ENCODE results near the gene PLEKHJ1.
"Not testable (repeated sequence)": the region's sequence is repeated elsewhere in the genome, so short reads cannot be mapped to it uniquely, and the experiment has no call there.

PLEKHJ1 gene

DNA sequence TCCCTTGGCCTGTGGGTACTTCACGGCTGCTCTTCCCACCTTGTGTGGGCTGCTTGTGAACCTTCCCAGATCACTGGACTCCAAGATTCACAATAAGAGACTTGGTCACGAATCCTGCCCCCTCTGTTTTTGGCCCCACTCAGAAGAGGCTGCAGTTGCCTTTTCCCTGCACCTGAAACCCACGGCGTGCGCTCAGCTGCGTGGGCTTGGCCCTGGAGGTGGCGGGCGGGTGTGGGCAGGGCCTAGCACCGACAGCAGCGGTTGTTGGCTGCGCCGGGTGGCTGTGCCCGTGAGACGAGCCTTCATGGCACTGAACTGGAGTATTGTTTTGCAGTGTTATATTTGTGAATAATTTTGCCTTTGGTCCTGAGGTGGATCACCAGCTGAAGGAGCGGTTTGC is 33.8 kb downstream of the PLEKHJ1 start:
- DNase-seq (ENCODE audit: extremely low spot score): no peak
- TF ChIP-seq SP1 (IDR thresholded peaks at IDR 0.05) (no peak), L3MBTL2 (conservative IDR thresholded peaks at IDR 0.05) (no peak), CTBP1 (IDR thresholded peaks at IDR 0.05; ENCODE audit: borderline replicate concordance) (no peak), FOXA1 (IDR thresholded peaks at IDR 0.05) (no peak), ZNF384 (IDR thresholded peaks at IDR 0.05) (no peak), LEF1 (IDR thresholded peaks at IDR 0.05; ENCODE audit: borderline replicate concordance) (no peak), ARNT (IDR thresholded peaks at IDR 0.05) (no peak), NFRKB (IDR thresholded peaks at IDR 0.05) (no peak), TARDBP (IDR thresholded peaks at IDR 0.05) (no peak), FOXK2 (IDR thresholded peaks at IDR 0.05) (no peak), SUZ12 (IDR thresholded peaks at IDR 0.05) (no peak), BHLHE40 (IDR thresholded peaks at IDR 0.05; ENCODE audit: borderline replicate concordance) (no peak), HDGF (IDR thresholded peaks at IDR 0.05; ENCODE audit: borderline replicate concordance) (no peak), ELF4 (IDR thresholded peaks at IDR 0.05) (no peak), FOXM1 (IDR thresholded peaks at IDR 0.05; ENCODE audit: borderline replicate concordance) (no peak)
- TF ChIP-seq, protein P1, sequence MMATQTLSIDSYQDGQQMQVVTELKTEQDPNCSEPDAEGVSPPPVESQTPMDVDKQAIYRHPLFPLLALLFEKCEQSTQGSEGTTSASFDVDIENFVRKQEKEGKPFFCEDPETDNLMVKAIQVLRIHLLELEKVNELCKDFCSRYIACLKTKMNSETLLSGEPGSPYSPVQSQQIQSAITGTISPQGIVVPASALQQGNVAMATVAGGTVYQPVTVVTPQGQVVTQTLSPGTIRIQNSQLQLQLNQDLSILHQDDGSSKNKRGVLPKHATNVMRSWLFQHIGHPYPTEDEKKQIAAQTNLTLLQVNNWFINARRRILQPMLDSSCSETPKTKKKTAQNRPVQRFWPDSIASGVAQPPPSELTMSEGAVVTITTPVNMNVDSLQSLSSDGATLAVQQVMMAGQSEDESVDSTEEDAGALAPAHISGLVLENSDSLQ (IDR thresholded peaks at IDR 0.05): no peak
- ChIA-PET CTCF (no interaction called here), POLR2A (no interaction called here)

DNA sequence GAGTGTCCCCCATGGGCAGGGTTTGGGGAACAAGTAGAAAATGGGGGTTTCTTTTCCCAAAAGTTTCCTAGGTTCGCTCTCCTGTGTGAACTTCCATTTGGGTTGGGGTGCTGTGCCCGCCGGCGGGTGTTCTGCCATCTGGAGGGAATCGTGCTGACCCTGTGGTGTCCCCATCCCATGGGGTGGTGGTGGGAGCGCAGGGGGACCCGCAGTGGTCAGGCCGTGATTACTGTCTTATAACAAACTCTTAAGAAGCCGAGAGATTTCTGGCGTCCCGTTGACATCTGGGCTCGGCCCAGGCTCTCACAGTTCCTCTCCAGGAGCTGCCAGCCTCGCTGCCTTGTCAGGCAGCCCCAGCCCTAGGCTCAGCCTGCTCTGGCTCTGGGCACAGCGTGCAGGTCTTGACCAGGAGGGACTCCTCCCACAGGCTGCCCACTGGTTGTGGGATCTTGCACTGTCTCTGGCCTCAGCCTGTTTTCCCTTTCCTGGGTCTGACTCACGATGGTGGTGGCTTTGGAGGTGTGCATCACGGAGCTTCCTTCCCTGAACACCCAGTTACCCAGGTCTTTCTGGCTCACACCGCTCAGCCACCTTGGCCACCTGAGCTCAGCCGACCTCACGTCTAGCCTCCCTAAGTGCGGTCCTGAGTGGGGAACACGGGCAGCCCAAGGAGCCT is 34.5 kb downstream of the PLEKHJ1 start:
- no peak for DNase-seq (ENCODE audit: extremely low spot score)
- TF ChIP-seq CTBP1 (IDR thresholded peaks at IDR 0.05; ENCODE audit: borderline replicate concordance): no peak
- TF ChIP-seq FOXA1 (IDR thresholded peaks at IDR 0.05): no peak
- no peak for TF ChIP-seq FOXK2 (IDR thresholded peaks at IDR 0.05)
- no peak for TF ChIP-seq HDGF (IDR thresholded peaks at IDR 0.05; ENCODE audit: borderline replicate concordance)
- no peak for TF ChIP-seq LEF1 (IDR thresholded peaks at IDR 0.05; ENCODE audit: borderline replicate concordance)
- TF ChIP-seq, protein P1 (IDR thresholded peaks at IDR 0.05): no peak
- TF ChIP-seq NFRKB (IDR thresholded peaks at IDR 0.05): no peak
- no peak for TF ChIP-seq ARNT (IDR thresholded peaks at IDR 0.05)
- TF ChIP-seq ZNF384 (IDR thresholded peaks at IDR 0.05): no peak
- no peak for TF ChIP-seq L3MBTL2 (conservative IDR thresholded peaks at IDR 0.05)
- no peak for TF ChIP-seq TARDBP (IDR thresholded peaks at IDR 0.05)
- no peak for TF ChIP-seq ELF4 (IDR thresholded peaks at IDR 0.05)
- no peak for TF ChIP-seq SUZ12 (IDR thresholded peaks at IDR 0.05)
- TF ChIP-seq BHLHE40 (IDR thresholded peaks at IDR 0.05; ENCODE audit: borderline replicate concordance): no peak
- no peak for TF ChIP-seq SP1 (IDR thresholded peaks at IDR 0.05)
- TF ChIP-seq FOXM1 (IDR thresholded peaks at IDR 0.05; ENCODE audit: borderline replicate concordance): no peak
- ChIA-PET POLR2A (no interaction called here), CTCF (no interaction called here)

DNA sequence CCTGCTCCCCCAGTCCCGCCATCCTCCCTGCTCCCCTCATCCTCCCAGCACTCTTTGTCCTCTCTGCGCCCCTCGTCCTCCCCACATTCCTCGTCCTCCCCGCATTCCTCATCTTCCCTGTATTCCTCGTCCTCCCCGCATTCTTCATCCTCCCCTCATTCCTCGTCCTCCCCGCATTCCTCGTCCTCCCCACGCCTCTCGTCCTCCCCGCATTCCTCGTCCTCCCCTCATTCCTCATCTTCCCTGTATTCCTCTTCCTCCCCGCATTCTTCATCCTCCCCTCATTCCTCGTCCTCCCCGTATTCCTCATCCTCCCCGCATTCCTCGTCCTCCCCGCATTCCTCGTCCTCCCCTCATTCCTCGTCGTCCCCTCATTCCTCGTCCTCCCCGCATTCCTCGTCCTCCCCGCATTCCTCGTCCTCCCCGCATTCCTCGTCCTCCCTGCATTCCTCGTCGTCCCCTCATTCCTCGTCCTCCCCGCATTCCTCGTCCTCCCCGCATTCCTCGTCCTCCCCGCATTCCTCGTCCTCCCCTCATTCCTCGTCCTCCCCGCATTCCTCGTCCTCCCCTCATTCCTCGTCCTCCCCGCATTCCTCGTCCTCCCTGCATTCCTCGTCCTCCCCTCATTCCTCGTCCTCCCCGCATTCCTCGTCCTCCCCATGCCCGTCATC is 35.4 kb downstream of the PLEKHJ1 start:
- CTCF ChIA-PET; POLR2A ChIA-PET; DNase-seq (ENCODE audit: extremely low spot score): not testable (repeated sequence)

DNA sequence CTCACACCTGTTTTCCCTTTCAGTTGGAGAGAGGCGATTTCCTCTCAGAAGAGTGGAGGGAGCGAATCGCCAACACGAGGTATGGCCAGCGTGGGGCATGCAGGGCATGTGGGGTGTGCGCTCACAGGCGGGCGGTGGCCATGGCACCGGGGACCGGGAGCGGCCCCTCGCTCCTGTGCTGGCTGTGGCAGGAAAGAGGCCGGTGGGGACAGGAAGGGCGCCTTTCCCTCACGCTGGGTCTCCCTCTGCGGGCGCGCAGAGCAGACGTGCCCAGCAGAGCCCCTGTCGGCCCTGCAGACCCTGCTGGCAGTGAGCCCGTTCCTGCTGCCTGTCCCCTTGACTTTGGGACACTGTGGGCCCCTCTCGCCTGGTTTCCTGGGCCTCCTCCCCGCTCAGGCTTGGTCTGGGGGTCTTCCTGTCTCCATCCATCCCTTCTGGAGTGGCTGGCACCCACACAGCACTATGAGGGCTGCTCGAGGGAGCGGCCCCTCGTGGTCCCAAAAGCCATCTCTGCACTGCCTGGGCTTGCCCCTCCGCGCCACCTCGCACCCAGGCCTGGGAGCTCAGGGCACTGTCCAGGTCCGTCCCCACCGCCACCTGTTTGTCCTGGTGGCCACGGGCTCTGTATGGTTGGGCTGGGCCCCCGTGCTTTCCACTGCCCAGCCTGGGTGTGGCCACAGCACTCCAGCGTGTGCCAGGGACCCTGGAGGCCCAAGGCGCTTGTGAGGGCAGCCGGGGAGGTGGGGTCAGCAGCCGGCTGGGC is 36.1 kb downstream of the PLEKHJ1 start:
- TF ChIP-seq FOXK2 (IDR thresholded peaks at IDR 0.05): no peak
- TF ChIP-seq FOXA1 (IDR thresholded peaks at IDR 0.05): no peak
- TF ChIP-seq SP1 (IDR thresholded peaks at IDR 0.05): no peak
- TF ChIP-seq SUZ12 (IDR thresholded peaks at IDR 0.05): no peak
- TF ChIP-seq LEF1 (IDR thresholded peaks at IDR 0.05; ENCODE audit: borderline replicate concordance): no peak
- CTCF ChIA-PET: interaction anchor here (0.6 to 1.3 kb wide), 4 partner anchors 13 to 44 kb away, joined by 3 to 5 read pairs (median 4); no protein-coding TSS in a partner anchor
- POLR2A ChIA-PET: no interaction called here
- no peak for DNase-seq (ENCODE audit: extremely low spot score)

DNA sequence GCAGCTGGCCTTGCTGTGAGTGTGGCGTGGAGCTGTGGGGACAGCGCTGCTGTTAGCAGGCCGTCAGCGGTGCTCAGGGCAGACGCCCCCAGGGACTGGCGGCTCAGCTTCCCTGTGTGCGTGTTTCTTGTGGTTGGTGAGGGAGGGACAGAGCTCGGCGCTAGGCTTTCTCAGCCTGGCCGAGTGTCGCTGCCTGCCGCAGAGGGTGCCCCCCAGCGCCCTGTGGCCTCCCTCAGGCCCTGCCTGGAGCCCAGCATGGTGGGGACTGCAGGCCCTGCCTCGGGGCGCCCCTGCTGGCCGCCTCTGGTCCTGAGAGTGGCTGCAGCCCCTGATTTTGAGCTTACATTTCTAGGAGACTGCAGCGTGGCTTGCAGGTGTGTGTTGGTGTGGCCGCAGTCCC is 36.9 kb downstream of the PLEKHJ1 start:
- TF ChIP-seq FOXA1 (IDR thresholded peaks at IDR 0.05) (no peak), CTBP1 (IDR thresholded peaks at IDR 0.05; ENCODE audit: borderline replicate concordance) (no peak), ZNF384 (IDR thresholded peaks at IDR 0.05) (no peak), L3MBTL2 (conservative IDR thresholded peaks at IDR 0.05) (no peak), FOXM1 (IDR thresholded peaks at IDR 0.05; ENCODE audit: borderline replicate concordance) (no peak), TARDBP (IDR thresholded peaks at IDR 0.05) (no peak), LEF1 (IDR thresholded peaks at IDR 0.05; ENCODE audit: borderline replicate concordance) (no peak), BHLHE40 (IDR thresholded peaks at IDR 0.05; ENCODE audit: borderline replicate concordance) (no peak), FOXK2 (IDR thresholded peaks at IDR 0.05) (no peak), ARNT (IDR thresholded peaks at IDR 0.05) (no peak), SUZ12 (IDR thresholded peaks at IDR 0.05) (no peak), NFRKB (IDR thresholded peaks at IDR 0.05) (no peak), HDGF (IDR thresholded peaks at IDR 0.05; ENCODE audit: borderline replicate concordance) (no peak), SP1 (IDR thresholded peaks at IDR 0.05) (no peak), ELF4 (IDR thresholded peaks at IDR 0.05) (no peak)
- TF ChIP-seq, protein P1 (IDR thresholded peaks at IDR 0.05): no peak
- ChIA-PET POLR2A (no interaction called here), CTCF (interaction anchor here (0.6 to 1.3 kb wide), 4 partner anchors 12 to 43 kb away, joined by 3 to 5 read pairs (median 4); no protein-coding TSS in a partner anchor)
- DNase-seq (ENCODE audit: extremely low spot score): peak; percentile 62
